ENCODE results near the gene JOSD2.

JOSD2 gene

DNA sequence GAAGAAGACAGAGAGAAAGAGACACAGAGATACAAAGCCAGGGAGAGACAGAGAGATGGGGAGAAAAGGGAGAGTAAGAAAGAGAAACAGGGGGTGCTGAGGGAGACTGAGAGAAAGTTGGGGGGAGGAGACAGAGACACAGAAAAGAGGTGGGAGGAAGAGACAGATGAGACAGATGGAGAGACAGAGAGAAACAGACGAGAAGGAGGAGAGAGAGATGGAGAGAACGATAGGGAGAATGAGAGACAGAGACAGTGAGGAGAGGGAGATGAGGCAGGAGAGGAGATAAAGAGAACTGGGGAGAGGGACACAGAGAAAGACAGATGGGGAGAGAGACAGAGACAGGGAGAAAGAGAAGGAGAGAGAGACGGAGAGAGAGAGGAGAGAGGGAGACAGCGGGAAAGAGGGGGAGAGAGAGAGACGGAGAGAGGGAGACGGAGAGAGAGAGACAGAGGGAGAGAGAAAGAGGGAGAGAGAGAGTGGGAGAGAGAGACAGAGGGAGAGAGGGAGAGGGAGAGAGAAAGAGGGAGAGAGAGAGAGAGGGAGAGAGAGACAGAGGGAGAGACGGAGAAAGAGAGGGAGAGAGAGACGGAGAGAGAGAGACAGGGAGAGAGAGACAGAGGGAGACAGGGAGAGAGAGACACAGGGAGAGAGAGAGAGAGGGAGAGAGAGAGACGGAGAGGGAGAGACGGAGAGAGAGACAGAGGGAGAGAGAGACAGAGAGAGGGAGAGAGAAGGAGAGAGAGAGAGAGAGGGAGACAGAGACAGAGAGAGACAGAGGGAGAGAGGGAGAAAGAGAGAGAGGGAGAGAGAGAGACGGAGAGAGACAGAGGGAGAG, 12.6 kb downstream of the JOSD2 start:
- Histone ChIP-seq H3K9me3 (ENCODE audit: control insufficient read depth, low read length) (no peaks in the 10 kb centered on the region), H3K36me3 (ENCODE audit: control insufficient read depth, insufficient read depth, low read length) (no peaks in the 10 kb centered on the region), H3K9ac (no peak overlapping the region), H3K27ac (no peak overlapping the region), H3K79me2 (no peaks in the 10 kb centered on the region), H3K4me1 (no peaks in the 10 kb centered on the region), H3K27me3 (ENCODE audit: control insufficient read depth, insufficient read depth, low read length) (no peaks in the 10 kb centered on the region), H3K4me2 (ENCODE audit: low read length) (no peak overlapping the region), H3K4me3 (ENCODE audit: low read depth, low read length) (no peak overlapping the region), H2AFZ (no peak overlapping the region)
- TF ChIP-seq CTCF (IDR thresholded peaks at IDR 0.05) = no peak

DNA sequence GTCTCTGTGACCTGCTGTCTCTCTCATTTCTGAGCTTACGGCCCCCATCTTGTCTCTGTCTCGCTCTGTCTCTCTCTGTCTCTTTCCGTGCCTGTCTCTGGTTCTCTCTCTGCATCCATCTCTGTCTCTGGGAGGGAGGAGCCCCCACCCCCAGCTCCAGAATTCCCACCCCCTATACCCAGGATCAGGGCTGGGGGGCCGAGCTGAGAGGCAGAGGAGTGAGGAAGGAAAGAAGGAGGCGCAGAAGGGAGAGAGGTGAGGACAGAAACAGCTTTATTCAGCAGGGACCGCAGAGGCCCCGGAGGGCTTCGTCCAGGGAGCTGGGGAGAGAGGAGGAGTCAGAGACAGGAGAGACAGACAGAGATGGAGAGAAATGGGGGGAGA, 14.0 kb downstream of the JOSD2 start:
- Histone ChIP-seq H3K4me2 (ENCODE audit: low read length) (no peak overlapping the region), H3K36me3 (ENCODE audit: control insufficient read depth, insufficient read depth, low read length) (no peaks in the 10 kb centered on the region), H3K4me3 (ENCODE audit: low read depth, low read length) (no peak overlapping the region), H2AFZ (no peak overlapping the region), H3K4me1 (no peaks in the 10 kb centered on the region), H3K27ac (no peak overlapping the region), H3K9me3 (ENCODE audit: control insufficient read depth, low read length) (no peaks in the 10 kb centered on the region), H3K9ac (no peak overlapping the region), H3K27me3 (ENCODE audit: control insufficient read depth, insufficient read depth, low read length) (no peaks in the 10 kb centered on the region), H3K79me2 (no peaks in the 10 kb centered on the region)
- TF ChIP-seq CTCF (IDR thresholded peaks at IDR 0.05) = no peak

GRCh38 chr19:50496189-50497021, 14.6 kb downstream of the JOSD2 start:
- no peak overlapping the region for H2AFZ ChIP-seq
- H3K79me2 ChIP-seq = no peaks in the 10 kb centered on the region
- H3K36me3 ChIP-seq (ENCODE audit: control insufficient read depth, insufficient read depth, low read length) = no peaks in the 10 kb centered on the region
- H3K4me1 ChIP-seq = no peaks in the 10 kb centered on the region
- H3K9me3 ChIP-seq (ENCODE audit: control insufficient read depth, low read length) = no peaks in the 10 kb centered on the region
- H3K27me3 ChIP-seq (ENCODE audit: control insufficient read depth, insufficient read depth, low read length) = no peaks in the 10 kb centered on the region
- no peak overlapping the region for H3K27ac ChIP-seq
- no peak overlapping the region for H3K4me2 ChIP-seq (ENCODE audit: low read length)
- H3K4me3 ChIP-seq (ENCODE audit: low read depth, low read length) = no peak overlapping the region
- no peak overlapping the region for H3K9ac ChIP-seq
- TF ChIP-seq CTCF (IDR thresholded peaks at IDR 0.05) = no peak

DNA sequence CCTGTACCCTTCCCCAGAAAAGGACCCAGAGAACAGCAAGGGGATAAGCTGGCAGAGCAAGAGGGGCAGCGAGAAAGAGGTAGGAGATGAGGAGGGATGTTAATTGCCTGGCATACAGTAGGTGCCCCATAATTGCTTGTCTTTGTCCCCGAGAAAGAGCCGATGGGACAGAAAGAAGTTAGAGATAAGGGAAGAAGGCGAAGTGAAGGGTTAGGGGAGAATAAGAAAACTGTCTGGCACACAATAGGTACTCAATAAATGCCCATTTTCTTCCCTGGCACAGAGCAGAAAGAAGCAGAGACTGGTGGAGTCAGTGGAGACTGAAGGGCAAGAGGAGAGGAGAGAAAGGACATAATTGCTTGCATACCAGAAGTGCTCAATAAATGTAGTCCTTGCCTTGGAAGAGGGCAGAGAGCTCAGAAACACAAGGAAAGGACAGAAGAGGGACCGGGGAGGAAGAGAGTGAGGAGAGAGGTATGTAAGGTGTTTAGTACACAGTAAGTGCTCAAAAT, 15.9 kb downstream of the JOSD2 start:
- Histone ChIP-seq H3K27me3 (ENCODE audit: control insufficient read depth, insufficient read depth, low read length) (no peaks in the 10 kb centered on the region), H3K4me2 (ENCODE audit: low read length) (no peak overlapping the region), H3K4me1 (no peaks in the 10 kb centered on the region), H3K9ac (no peak overlapping the region), H3K9me3 (ENCODE audit: control insufficient read depth, low read length) (no peaks in the 10 kb centered on the region), H3K4me3 (ENCODE audit: low read depth, low read length) (no peak overlapping the region), H2AFZ (no peak overlapping the region), H3K27ac (no peak overlapping the region), H3K79me2 (no peaks in the 10 kb centered on the region), H3K36me3 (ENCODE audit: control insufficient read depth, insufficient read depth, low read length) (no peaks in the 10 kb centered on the region)
- no peak for TF ChIP-seq CTCF (IDR thresholded peaks at IDR 0.05)

Data from parathyroid adenoma (tissue), 2 donors.